Memory B cell (primary cell): ENCODE measurements around the gene OR14I1.
A peak's percentile ranks its signal among the peaks of the same experiment; 100 is the strongest.

Source experiments
- ATAC-seq: fragments of 150-1000 bp; cut with Tn5 transposase; 2 replicates; pipeline ENCODE4 v1.10.0; 2021; ENCODE audit warnings: low read depth, mild to moderate bottlenecking, moderate library complexity
- DNase-seq, 2 donors: peaks; one replicate each; pipeline ENCODE4 v3.0.0; 2022; ENCODE audit warnings: low spot score in 2 of 2
- H3K27ac Mint-ChIP-seq: one replicate; pipeline ENCODE4 v1.8.0; 2022; ENCODE audit warnings: mild to moderate bottlenecking, moderate library complexity, mixed read lengths
- H3K27me3 Mint-ChIP-seq: one replicate; pipeline ENCODE4 v1.8.0; 2022; ENCODE audit warnings: mixed read lengths
- H3K36me3 Mint-ChIP-seq: one replicate; pipeline ENCODE4 v1.8.0; 2022; ENCODE audit warnings: mild to moderate bottlenecking, mixed read lengths
- H3K4me1 Mint-ChIP-seq: one replicate; pipeline ENCODE4 v1.8.0; 2022; ENCODE audit warnings: mixed read lengths
- H3K4me3 Mint-ChIP-seq: one replicate; pipeline ENCODE4 v1.8.0; 2022; ENCODE audit warnings: mild to moderate bottlenecking, moderate library complexity, mixed read lengths
- H3K9me3 Mint-ChIP-seq: one replicate; pipeline ENCODE4 v1.8.0; 2022; ENCODE audit warnings: mixed read lengths

Gene OR14I1

GRCh38 chr1:248702714-248703113 lies at the start of gene OR14I1:
OR14I1 (minus strand) TSS chr1:248702766.
- no peak for ATAC-seq
- no peak for DNase-seq
- Mint-ChIP-seq H3K4me3 (no peak within 1 kb of the TSS), H3K36me3 (no peaks in the 10 kb centered on the region), H3K4me1 (no peaks in the 10 kb centered on the region), H3K9me3 (no peaks in the 10 kb centered on the region), H3K27ac (no peak within 1 kb of the TSS), H3K27me3 (no peaks in the 10 kb centered on the region)

- H3K4me1 Mint-ChIP-seq = peaks cover 21% of the 10 kb centered on the region
- no peak overlapping the region for H3K27ac Mint-ChIP-seq
- no peaks in the 10 kb centered on the region for H3K36me3 Mint-ChIP-seq
- no peak overlapping the region for H3K4me3 Mint-ChIP-seq
- no peaks in the 10 kb centered on the region for H3K9me3 Mint-ChIP-seq
- ATAC-seq (no peak), DNase-seq (no peak)
- H3K27me3 Mint-ChIP-seq = no peaks in the 10 kb centered on the region
Observed at GRCh38 chr1:248751635-248752034, 49.1 kb upstream of the OR14I1 start.

GRCh38 chr1:248751142-248751541 lies 48.6 kb upstream of the OR14I1 start:
- no peak overlapping the region for H3K27ac Mint-ChIP-seq
- ATAC-seq = no peak
- H3K36me3 Mint-ChIP-seq = no peaks in the 10 kb centered on the region
- H3K9me3 Mint-ChIP-seq = no peaks in the 10 kb centered on the region
- no peak overlapping the region for H3K4me3 Mint-ChIP-seq
- H3K27me3 Mint-ChIP-seq = peaks cover 2% of the 10 kb centered on the region
- H3K4me1 Mint-ChIP-seq = peaks cover 21% of the 10 kb centered on the region
- no peak for DNase-seq

- Mint-ChIP-seq H3K4me3 (no peak overlapping the region), H3K27me3 (peaks cover 3% of the 10 kb centered on the region), H3K9me3 (no peaks in the 10 kb centered on the region), H3K27ac (peak overlapping the region; percentile 15), H3K36me3 (no peaks in the 10 kb centered on the region), H3K4me1 (peaks cover 21% of the 10 kb centered on the region)
- ATAC-seq = no peak
- no peak for DNase-seq
Observed at GRCh38 chr1:248750496-248750895, 47.9 kb upstream of the OR14I1 start.

- no peaks in the 10 kb centered on the region for H3K9me3 Mint-ChIP-seq
- H3K36me3 Mint-ChIP-seq = no peaks in the 10 kb centered on the region
- H3K4me3 Mint-ChIP-seq = no peak overlapping the region
- H3K27ac Mint-ChIP-seq = no peak overlapping the region
- DNase-seq (no peak), ATAC-seq (no peak)
- peaks cover 8% of the 10 kb centered on the region for H3K27me3 Mint-ChIP-seq
- peaks cover 23% of the 10 kb centered on the region for H3K4me1 Mint-ChIP-seq
Observed at GRCh38 chr1:248748211-248748610, 45.6 kb upstream of the OR14I1 start.

- H3K36me3 Mint-ChIP-seq = peaks cover 2% of the 10 kb centered on the region
- no peak overlapping the region for H3K27ac Mint-ChIP-seq
- H3K4me1 Mint-ChIP-seq = peaks cover 9% of the 10 kb centered on the region
- peaks cover 1% of the 10 kb centered on the region for H3K9me3 Mint-ChIP-seq
- H3K4me3 Mint-ChIP-seq = no peak overlapping the region
- H3K27me3 Mint-ChIP-seq = peaks cover 9% of the 10 kb centered on the region
- ATAC-seq (no peak), DNase-seq (no peak)
Observed at GRCh38 chr1:248740876-248741275, 38.3 kb upstream of the OR14I1 start.

GRCh38 chr1:248739572-248740205 lies 37.1 kb upstream of the OR14I1 start:
- peaks cover 5% of the 10 kb centered on the region for H3K36me3 Mint-ChIP-seq
- H3K9me3 Mint-ChIP-seq = peaks cover 6% of the 10 kb centered on the region
- no peak overlapping the region for H3K27ac Mint-ChIP-seq
- no peak overlapping the region for H3K4me3 Mint-ChIP-seq
- ATAC-seq = no peak
- H3K4me1 Mint-ChIP-seq = peaks cover 9% of the 10 kb centered on the region
- DNase-seq = no peak
- H3K27me3 Mint-ChIP-seq = peaks cover 10% of the 10 kb centered on the region

GRCh38 chr1:248737457-248737856 lies 34.9 kb upstream of the OR14I1 start:
- H3K4me3 Mint-ChIP-seq = no peak overlapping the region
- DNase-seq (no peak), ATAC-seq (no peak)
- H3K27ac Mint-ChIP-seq = no peak overlapping the region
- peaks cover 7% of the 10 kb centered on the region for H3K4me1 Mint-ChIP-seq
- H3K9me3 Mint-ChIP-seq = peaks cover 6% of the 10 kb centered on the region
- H3K36me3 Mint-ChIP-seq = peaks cover 5% of the 10 kb centered on the region
- H3K27me3 Mint-ChIP-seq = peaks cover 7% of the 10 kb centered on the region

- no peak overlapping the region for H3K4me3 Mint-ChIP-seq
- peaks cover 7% of the 10 kb centered on the region for H3K27me3 Mint-ChIP-seq
- DNase-seq (no peak), ATAC-seq (no peak)
- H3K36me3 Mint-ChIP-seq = peaks cover 5% of the 10 kb centered on the region
- peaks cover 5% of the 10 kb centered on the region for H3K9me3 Mint-ChIP-seq
- H3K27ac Mint-ChIP-seq = no peak overlapping the region
- peaks cover 6% of the 10 kb centered on the region for H3K4me1 Mint-ChIP-seq
Observed at GRCh38 chr1:248736977-248737376, 34.4 kb upstream of the OR14I1 start.

GRCh38 chr1:248733566-248733965 lies 31.0 kb upstream of the OR14I1 start:
- ATAC-seq (no peak), DNase-seq (no peak)
- peaks cover 3% of the 10 kb centered on the region for H3K27me3 Mint-ChIP-seq
- H3K36me3 Mint-ChIP-seq = peaks cover 5% of the 10 kb centered on the region
- H3K4me1 Mint-ChIP-seq = peaks cover 3% of the 10 kb centered on the region
- no peak overlapping the region for H3K4me3 Mint-ChIP-seq
- H3K9me3 Mint-ChIP-seq = peaks cover 4% of the 10 kb centered on the region
- peak overlapping the region; percentile 14 for H3K27ac Mint-ChIP-seq

GRCh38 chr1:248730507-248731335 lies 28.2 kb upstream of the OR14I1 start:
- H3K9me3 Mint-ChIP-seq = peaks cover 4% of the 10 kb centered on the region
- DNase-seq = no peak
- H3K27me3 Mint-ChIP-seq = peaks cover 3% of the 10 kb centered on the region
- H3K27ac Mint-ChIP-seq = no peak overlapping the region
- peaks cover 2% of the 10 kb centered on the region for H3K4me1 Mint-ChIP-seq
- no peak overlapping the region for H3K4me3 Mint-ChIP-seq
- H3K36me3 Mint-ChIP-seq = peaks cover 3% of the 10 kb centered on the region
- no peak for ATAC-seq

- H3K4me1 Mint-ChIP-seq = no peaks in the 10 kb centered on the region
- H3K27me3 Mint-ChIP-seq = peaks cover 10% of the 10 kb centered on the region
- ATAC-seq (no peak), DNase-seq (no peak)
- H3K36me3 Mint-ChIP-seq = peaks cover 5% of the 10 kb centered on the region
- H3K4me3 Mint-ChIP-seq = no peak overlapping the region
- no peak overlapping the region for H3K27ac Mint-ChIP-seq
- H3K9me3 Mint-ChIP-seq = peaks cover 4% of the 10 kb centered on the region
Observed at GRCh38 chr1:248714248-248714647, 11.7 kb upstream of the OR14I1 start.

GRCh38 chr1:248710305-248710900 lies 7.8 kb upstream of the OR14I1 start:
- H3K4me1 Mint-ChIP-seq = no peaks in the 10 kb centered on the region
- H3K27me3 Mint-ChIP-seq = peaks cover 10% of the 10 kb centered on the region
- ATAC-seq = no peak
- H3K9me3 Mint-ChIP-seq = peaks cover 2% of the 10 kb centered on the region
- H3K4me3 Mint-ChIP-seq = no peak overlapping the region
- H3K36me3 Mint-ChIP-seq = peaks cover 5% of the 10 kb centered on the region
- DNase-seq = no peak
- no peak overlapping the region for H3K27ac Mint-ChIP-seq

- H3K4me3 Mint-ChIP-seq = no peak overlapping the region
- no peaks in the 10 kb centered on the region for H3K27me3 Mint-ChIP-seq
- DNase-seq (no peak), ATAC-seq (no peak)
- H3K36me3 Mint-ChIP-seq = no peaks in the 10 kb centered on the region
- no peaks in the 10 kb centered on the region for H3K9me3 Mint-ChIP-seq
- no peaks in the 10 kb centered on the region for H3K4me1 Mint-ChIP-seq
- no peak overlapping the region for H3K27ac Mint-ChIP-seq
Observed at GRCh38 chr1:248704606-248705005, 2.0 kb upstream of the OR14I1 start.
